C4-2B (cell line): Measurements from ENCODE around the gene RAB40B.

Source experiments
- ZFX ChIP-seq: fragments of 450-650 bp; IDR thresholded peaks from 2 replicates; pipeline ENCODE4 v1.6.1; 2017
- TF ChIP-seq, protein P1 (sequence below): fragments of 450-650 bp; conservative IDR thresholded peaks from 2 replicates; pipeline ENCODE4 v1.5.1; 2017; ENCODE audit warnings: mild to moderate bottlenecking

DNA sequence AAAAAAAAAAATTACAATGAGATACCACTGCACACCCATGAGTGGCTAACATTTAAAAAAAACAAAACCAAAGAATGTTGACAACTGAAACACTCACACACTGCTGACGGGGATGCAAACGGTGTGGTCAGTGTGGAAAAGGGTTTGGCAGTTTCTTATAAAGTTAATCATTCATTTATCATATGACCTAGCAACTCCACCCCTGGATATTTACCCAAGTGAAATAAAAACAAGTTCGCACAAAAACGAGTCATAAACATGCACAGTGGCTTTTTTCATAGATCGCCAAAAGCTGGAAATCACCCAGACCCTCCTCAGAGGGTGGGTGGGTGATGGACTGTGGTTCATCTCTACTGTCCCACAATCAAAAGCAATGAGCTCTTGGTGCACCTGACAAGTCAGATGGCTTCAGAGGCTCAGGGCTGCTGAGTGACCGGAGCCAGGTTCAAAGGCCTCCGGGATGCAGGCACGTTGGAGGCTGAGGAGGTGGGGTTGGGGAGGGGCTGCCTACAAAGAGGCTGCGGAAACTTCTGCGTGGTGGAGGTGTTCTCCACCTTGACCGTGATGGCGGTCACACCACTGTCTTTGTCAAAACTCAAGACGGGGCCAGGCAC, 14.2 kb downstream of the RAB40B start:
- TF ChIP-seq, protein P1, sequence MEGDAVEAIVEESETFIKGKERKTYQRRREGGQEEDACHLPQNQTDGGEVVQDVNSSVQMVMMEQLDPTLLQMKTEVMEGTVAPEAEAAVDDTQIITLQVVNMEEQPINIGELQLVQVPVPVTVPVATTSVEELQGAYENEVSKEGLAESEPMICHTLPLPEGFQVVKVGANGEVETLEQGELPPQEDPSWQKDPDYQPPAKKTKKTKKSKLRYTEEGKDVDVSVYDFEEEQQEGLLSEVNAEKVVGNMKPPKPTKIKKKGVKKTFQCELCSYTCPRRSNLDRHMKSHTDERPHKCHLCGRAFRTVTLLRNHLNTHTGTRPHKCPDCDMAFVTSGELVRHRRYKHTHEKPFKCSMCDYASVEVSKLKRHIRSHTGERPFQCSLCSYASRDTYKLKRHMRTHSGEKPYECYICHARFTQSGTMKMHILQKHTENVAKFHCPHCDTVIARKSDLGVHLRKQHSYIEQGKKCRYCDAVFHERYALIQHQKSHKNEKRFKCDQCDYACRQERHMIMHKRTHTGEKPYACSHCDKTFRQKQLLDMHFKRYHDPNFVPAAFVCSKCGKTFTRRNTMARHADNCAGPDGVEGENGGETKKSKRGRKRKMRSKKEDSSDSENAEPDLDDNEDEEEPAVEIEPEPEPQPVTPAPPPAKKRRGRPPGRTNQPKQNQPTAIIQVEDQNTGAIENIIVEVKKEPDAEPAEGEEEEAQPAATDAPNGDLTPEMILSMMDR = no peak
- TF ChIP-seq ZFX = no peak
